ENCODE results near the gene CPEB3.
"Not testable (repeated sequence)": the region's sequence is repeated elsewhere in the genome, so short reads cannot be mapped to it uniquely, and the experiment has no call there.

Gene CPEB3

DNA sequence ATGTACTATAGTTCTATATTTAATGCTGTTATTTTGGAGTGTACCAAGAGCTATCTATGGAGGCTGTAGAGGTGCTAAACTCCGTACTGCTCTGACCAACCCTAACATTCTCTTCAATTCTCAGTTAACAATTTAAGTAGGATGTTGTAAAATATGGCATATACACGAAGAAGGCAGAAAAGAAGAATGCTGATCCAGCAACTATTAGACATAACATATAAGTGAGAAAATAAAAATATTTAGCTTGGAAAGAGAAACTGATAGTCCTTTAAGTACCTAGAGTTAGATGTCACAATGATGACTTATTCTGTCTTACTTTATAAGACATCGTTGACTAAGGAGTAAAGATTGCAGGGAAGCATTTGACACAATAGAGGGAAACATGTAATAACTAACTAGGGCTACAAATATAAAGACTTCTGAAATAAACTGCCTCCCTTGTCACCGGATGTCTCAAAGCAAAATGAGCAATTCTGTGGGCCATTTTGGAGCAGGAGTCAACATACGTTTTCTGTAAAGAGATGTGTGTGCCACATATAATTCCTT, 159.5 kb downstream of the CPEB3 start:
- DNase-seq: no peak

DNA sequence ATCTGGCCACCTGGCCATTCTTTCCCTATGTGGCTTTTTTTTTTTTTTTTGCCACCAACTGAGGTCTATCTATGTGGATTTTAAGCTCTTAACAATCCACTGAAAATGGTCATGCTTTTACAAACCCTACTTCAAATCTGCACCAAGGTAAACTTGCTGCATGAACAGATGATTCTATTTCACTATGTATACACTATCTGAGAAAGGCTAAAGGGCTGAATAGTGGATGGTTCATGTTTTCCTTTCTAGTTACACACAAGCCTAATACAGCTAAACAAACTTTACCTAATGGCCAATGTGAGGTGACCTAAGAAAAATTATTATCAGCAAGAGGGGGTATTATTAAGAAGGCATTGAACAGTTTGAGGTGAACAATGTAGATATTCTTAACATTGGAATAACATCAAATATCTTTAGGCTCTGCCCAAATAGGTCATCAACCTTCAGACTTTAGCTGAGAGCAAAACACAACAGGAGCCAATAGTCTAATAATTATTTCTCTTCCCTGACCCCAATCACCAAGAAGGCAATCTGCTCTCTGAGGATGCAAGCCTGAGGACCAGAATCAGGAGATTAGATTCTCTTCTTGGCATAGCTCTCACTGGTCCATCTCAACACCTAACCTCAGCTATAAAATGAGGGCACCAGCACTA, 160.1 kb downstream of the CPEB3 start:
- DNase-seq: no peak

DNA sequence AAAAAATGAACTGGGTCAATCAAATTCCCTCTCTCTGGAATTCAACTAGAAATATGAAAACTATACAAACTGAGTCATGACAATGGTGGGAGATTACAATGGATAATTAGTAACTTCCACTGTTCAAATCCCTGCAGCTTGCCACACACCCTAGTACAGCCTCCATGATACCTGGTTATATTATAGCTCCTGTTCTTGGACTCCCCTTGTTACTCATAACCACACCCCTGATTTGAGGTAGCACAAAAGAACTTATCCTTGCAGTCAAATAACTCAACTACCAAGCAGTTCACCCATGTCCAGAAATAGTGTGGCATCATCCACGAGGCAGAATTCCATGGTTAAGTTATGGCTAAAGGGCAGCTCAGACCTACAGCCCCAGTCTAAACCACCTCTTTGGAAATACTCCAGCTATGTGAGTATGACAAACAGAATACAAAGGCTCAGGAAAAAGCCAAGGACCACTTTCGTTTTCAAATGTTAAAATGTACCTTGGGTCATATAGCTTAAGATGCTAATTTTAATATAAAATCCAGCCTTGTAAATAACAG, 164.7 kb downstream of the CPEB3 start:
- DNase-seq: no peak

DNA sequence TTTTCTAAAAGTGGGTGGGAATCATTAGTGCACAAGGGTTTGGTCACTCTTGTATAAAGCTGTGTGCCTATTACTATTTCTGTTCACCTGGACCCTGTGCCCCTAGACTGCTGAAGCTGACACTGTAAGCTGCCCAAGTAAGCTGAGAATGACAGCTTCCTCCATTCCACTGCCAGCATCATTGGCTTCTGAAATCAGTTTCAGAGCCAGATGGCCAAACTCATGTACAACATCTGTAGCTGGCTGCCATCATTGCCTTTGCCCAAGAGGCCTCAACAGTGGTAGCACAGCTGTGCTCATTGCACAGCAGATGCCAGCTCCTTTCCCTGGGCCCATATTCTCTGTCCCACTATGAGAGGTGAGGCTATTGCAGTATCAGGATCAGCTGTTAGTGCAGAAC, 165.7 kb downstream of the CPEB3 start:
- DNase-seq: no peak

DNA sequence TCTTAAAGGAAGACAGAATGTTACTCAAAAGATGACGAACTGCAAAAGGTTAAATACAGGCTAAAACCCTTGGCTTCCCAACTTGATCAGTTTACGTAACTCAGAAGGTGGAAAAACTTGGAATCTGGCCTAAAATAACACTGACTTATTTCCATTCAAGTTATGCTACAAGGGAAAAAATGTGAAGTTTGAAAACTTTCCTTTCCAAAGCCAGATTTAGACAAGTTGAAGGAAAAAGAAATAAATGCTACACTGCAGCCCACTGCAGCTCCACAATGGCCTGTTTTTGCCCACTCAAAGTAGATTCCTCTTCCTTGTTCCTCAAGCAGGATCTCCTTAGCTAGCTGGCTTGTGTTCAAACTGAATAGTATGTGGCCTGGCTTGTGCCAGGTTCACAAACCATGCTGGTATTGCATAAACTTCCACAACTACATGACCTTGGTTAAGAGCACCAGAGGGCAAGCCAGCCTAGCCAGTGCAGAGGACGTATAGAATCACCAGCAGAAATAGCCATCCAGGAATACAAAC, 166.2 kb downstream of the CPEB3 start:
- DNase-seq: no peak

DNA sequence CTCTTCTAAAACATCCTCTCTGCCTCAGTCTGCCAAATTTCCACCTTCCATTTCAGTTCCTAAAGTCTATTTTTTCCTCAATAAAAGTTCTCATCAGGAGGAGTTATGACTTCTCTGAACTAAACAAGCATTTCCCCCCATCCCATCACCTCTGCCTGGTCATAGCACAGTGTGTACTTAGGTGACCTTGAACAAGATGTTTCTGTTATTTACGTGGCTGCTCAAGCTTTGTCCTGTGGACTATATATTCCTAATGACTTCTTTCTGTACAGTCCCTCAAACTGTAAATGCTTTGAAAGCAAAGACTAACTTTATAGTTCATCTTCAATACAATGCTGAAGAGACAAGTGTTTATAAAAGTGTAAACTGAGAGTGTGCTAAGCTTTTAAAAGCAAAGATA, 166.9 kb downstream of the CPEB3 start:
- no peak for DNase-seq

DNA sequence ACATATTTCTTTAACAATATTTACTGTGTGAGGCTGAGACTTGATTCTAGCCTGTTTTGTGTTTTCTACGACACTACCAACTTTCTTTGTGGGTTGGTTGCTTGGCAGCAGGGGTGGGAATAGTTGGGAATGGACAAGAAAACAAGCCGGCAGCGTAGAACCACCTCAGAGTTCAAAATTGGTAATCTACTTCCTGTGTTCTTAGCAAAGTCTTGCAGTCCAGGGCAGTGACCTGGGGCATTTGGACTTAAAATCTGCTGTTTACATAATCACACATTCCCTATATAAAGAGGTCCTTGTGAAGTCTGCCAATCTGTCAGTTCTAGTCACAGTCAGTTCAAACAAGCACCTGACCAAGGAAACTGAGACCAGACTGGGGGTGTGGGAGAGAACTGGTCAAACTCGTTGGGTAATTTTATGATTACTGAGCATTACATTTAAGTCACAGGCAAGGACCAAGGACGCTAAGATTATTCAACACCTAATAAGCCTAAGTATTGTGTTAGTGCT, 167.9 kb downstream of the CPEB3 start:
- DNase-seq: no peak

DNA sequence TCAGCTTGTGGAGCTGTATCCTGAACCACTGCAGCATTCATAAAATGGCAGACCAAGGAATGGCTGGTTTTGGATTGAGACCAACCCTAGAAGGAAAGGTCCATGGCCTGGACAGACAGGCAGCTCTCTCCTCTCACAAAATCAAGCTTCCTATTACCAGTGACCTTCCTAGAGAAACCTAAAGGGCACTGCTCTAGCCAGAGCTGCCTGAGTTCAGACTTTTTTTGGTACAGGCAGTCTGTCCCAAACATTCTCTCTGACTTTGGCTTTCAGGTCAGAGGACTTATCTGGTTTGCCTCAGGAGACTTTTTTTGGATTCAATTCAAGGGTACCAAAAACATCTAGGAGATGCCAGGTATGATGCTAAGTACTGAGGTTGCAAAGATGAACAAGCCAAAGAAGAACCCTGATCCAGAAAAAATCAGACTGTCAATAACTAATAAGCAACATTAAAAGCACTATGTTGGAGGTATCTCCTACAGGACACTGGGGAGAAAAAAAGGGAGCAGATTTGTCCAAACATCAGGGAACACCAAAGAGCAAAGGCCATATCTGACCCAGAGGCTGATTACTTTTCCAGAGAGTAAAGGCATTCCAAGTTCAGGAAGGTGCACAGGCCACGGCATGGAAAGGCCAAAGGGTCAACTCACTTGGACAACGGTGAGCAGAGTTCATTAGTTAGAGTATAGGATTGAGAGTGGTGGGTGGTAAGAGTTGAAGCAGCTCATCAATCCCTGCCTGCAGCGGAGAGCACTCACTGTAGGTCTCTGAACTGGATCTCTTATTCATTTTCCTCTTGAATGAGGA, 169.0 kb downstream of the CPEB3 start:
- DNase-seq: no peak

DNA sequence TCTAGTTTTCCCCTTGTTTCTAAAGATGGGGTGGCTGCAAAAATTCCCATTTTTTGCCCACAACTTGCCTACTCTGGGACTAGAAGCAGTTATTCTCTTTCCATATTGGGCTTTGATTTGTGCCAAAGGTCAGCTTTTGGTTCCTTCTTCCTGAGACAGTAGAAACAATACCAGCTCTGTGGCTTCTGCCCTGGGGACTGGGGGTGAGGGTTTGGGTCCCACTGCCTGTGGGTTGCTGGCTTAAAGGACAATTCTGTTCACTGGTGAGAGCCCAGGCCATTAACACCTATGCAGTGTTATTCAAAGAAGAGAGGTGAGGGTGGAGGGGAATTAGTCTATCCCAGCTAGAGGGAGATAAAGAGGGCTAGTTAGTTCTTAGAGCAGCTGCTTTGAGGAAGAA, 171.5 kb downstream of the CPEB3 start:
- DNase-seq: no peak

DNA sequence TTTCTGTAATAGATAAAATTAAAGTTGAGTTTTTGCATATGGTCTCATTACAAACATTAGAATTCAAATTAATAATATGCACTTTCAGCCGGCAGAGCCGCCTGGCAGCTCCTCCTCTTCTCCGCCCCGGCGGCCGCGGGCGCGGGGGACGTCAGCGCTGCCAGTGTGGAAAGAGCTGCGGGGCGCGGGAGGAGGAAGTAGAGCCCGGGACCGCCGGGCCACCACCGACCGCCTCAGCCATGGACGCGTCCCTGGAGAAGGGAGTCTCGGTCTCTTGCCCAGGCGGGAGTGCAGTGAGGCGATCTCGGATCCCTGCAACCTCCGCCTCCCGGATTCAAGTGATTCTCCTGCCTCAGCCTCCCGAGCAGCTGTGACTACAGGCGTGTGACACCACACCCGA, 176.0 kb downstream of the CPEB3 start:
- not testable (repeated sequence) for DNase-seq

DNA sequence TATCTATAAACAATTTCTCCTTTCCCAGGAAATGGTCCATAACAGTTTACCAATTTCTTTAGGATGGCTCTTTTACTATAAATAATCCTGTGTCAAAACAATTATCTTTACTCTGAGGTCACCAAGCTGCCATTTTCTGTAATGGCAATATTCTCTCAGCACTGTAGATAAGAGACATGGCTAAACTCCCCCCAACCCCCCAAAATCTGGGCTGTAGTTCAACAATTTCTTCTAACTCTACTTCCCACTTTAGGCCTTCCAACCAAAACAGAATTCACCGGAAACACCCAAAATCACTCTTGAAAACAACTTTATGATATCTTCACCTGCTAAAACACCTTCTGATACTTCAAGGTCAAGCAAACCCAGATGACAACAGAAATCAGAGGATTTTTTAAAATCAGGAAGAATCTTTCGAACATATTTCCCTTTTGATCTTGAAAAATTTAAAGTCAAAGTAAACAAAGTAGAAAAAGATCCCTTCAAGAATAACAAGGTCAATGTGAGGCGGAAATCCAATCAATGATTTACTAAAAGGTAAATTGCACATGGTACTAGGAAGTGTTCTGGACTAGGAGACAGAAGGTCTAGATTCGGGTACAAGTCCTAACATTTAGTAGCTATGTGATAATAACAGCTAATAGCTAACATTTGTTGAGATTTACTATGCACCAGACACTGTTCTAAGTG, 176.8 kb downstream of the CPEB3 start:
- DNase-seq: no peak

DNA sequence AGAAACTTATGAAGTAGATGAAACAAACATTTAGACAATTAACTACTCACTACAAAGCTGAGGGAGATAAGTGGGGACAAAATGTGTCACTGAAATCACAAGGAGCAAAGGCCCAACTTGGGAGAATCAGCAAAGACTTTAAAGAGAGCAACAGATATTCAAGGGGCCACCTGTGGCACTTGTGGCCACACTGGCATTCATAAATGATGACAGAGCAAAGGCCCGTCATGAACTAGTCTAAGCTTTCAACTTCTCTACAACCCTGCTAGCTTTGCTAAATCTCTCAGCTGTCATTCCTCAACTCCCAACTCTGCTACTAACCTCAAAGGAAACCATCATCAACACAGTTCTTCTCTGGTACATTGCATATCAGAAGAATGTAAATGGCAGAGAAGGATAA, 178.4 kb downstream of the CPEB3 start:
- no peak for DNase-seq

DNA sequence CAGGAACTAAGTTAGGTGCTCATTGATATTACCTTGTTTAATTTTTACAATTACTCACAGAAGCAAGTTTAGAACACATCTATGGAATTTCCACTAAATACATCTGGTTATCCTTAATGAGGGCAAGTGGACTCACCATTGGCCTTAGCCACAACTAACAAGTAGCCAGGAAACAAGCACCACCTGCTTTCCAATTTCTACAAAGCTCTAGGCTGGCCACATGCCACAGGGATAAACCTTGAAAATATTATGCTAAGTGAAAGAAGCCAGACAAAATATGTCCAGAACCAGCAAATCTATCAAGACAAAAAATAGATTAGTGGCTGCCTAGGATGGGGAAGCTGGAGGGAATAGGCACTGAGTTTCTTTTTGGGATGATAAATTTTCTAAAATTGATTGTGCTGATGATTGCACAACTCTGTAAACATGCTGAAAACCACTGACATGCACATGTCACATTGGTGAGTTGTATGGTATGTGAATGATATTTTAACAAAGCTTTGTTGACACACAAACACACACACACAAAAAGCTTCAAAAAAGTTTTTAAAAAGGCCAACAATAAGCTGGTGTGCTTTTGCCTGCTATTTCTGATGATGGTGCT, 179.4 kb downstream of the CPEB3 start:
- DNase-seq: no peak

DNA sequence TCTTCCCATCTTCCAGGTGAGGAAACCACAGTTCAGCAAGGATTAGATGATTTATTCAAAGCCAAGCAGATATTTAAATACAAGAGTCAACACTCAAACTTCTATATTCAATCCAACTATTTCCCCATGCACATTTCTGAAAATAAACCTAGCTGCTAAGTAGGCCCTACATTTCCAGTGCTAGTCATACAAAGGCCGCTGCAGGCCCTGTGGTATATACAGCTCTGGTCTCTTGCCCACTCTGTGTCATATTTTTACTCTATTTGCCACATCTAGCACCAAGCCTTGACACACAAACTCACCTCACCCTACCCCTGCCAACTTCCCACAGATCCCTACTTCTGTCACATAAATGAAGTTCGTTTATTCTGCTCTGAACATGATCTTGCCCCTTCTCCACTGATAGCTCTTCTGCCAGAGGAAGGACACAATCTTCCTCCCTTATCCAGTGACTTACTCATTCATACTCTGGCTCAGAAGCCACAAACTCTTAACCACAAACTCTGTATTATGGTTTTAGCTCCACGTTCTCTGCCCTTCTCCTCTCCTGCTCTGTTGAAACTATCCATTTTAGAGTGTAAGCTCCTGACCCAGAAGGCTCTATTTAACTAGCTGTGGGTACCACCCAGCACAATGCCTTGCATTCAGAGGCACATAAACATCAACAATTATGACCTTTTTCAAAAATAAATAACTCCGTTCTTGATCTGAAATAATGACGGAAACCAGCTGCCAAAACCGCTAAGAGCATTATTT, 180.7 kb downstream of the CPEB3 start:
- DNase-seq: no peak

DNA sequence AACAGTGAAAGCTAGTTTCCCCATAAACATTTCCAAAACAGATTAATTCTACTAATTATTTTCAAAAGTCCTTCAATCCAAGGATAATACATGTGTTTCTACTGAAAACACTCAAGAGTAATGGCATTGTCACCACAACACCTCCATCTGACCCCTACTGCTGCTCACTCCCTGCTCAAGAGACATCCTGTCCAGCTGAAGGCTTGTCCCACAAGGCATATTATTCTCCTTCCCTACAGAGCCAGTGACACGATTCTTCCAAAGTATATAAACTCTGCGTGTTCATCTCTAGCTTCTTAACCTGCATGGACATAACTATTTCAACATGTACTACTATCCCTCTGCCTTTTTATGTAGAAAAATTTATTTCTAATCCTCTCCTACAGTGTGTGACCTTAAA, 182.1 kb downstream of the CPEB3 start:
- no peak for DNase-seq

DNA sequence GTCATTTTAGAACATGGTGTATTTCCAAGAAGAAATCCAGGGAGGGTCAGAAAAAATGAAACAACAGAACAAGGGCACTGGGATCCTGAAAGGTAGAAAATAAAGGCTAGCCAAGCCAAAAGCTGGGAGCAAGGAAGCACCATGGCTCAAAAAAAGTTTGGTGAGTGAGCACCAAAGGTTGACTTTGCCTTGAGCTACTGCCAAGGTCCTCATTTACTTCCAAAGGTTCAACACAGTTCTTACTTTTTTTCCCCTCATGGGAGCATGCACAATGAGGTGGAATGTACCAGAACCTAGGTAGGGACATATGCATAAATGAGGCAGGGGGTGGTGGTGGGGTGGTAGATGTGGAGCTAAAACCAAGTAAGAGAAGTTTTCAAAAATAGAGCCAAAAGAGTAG, 182.8 kb downstream of the CPEB3 start:
- DNase-seq: no peak

DNA sequence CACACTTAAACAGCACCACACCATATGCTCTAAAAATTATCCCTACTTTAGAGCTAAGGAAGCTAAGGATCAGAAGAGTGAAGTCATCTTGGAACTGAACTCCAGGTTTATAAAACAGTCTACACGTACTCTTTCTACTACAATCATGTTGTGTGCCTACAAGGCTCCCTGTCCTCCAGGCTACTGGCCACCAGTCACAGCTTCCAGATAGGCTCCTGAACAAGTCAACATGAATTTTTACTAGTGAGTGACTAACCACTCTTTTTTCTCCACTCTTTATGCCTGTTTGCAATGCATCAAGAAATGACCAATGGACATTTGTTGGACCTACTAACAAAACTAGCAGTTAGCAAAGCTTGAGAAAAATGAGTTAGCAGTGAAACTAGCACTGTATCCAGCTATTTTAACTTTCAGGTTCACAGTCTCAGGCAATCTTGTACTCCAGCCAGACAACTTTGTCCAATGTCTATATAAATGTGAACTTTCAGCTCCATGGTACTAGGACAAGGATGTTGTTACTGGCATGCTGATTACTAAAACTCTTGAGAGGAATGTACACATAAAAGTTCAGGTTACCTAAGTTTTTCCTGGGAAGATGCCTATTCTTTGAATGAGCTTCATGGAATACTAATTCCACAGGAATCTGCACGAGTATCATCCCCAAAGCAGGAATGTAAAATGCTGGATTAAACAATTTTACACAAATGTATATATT, 187.3 kb downstream of the CPEB3 start:
- no peak for DNase-seq

DNA sequence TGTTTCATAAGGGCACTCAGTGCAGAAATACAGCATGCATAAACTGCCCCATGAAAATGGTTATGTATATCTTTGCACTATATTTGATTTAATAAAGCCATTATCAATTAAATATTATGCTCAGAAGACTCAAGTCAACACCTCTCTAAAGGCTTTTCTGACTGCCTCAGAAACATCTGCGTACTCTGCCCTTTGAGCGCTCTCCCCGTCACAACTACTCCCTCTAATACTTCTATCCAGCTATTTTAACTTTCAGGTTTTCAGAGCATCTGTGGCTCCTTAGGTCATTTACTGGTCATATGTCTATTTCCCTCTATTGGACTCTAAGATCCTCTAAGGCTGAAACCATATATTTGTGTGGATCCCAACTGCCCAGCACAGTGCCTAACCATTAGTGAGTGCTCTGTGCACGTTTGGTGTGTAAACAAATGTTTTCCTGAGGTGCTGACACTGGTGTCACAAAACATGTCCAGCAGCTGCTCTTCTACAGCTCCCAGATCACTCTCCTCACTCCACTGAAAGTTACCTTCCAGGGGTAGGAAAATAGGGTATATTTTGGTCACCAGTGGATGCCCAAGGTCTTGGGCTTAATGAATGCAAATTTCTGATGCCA, 188.2 kb downstream of the CPEB3 start:
- DNase-seq: no peak

DNA sequence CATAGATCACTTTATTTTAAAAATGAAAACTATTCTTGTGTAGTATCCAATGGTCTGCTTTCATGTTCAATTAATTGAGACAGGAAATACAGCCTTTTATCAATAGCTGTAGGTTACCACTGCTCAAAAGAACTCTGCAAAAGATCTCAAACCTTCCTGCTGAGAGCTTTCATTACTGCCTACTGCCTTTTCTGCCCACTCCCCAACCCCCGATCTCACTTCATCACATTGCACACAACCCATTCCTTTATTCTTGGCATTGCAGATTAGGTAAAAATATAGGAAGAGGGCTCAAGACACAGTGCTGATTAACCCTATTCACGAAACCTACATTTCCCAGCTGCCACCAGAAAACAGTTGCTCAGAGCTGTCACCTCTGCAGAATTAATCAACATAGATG, 195.9 kb downstream of the CPEB3 start:
- DNase-seq: no peak

DNA sequence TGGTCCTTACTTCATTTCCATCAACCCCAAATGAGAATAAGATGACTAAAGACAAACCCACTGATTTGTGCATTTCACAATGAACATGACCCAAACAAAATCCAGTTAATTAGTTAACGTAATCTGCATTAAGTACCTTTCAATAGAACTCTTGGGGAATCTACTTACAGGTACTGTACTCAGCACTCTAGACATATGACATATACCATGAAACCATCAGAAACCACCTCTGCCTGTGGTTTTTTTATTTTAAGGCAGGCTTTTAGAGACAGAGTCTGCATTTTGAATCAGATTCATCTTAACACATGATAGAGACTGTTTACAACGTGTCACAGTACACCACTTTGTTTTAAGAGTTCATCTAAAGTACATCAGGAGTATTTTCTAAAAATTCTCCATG, 198.9 kb downstream of the CPEB3 start:
- DNase-seq: no peak

Data from stimulated activated naive CD4-positive, alpha-beta T cell treated with Interleukin-2 at 50 U/mL for 16 hours (primary cell).